Measurements from ENCODE around the gene B4GALT5. TPM values are rescaled to one million over a fixed set of nuclear protein-coding genes. Genes with fewer than 3 reads are reported as not detected.
A peak's percentile ranks its signal among the peaks of the same experiment; 100 is the strongest.

B4GALT5 gene
- polyA plus RNA-seq, 1 experiment: 32.5 TPM

DNA sequence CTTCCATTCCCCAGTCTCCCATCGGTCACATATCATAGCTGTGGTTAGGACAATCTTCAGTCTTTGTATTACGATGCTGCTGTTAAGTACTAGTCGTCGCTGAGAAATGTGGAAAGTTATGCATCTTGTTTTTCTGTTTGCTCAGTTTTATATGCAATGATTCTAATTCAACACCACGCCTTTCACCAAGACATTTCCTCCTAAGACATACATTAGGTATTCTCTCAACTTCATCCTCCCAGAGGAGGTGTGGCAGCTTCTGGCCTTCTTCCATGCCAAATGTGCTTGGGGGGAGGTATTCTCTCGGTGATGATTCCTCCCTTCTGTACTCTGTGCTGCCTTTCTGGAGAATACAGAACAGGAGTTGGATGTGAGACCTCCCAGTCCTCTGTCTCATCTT, 66.1 kb downstream of the B4GALT5 start:
- Histone ChIP-seq H3K9me3 (ENCODE audit: control insufficient read depth, insufficient read depth, low read length) (no peaks in the 10 kb centered on the region), H3K27ac (ENCODE audit: low read depth, low read length) (no peak overlapping the region), H3K27me3 (ENCODE audit: control insufficient read depth, insufficient read depth, low read length) (no peaks in the 10 kb centered on the region), H3K4me3 (ENCODE audit: low read depth, low read length) (no peak overlapping the region)
- ChIA-PET POLR2A (no interaction called here), CTCF (interaction anchor here (0.6 kb wide), 1 partner anchor 44 kb away, joined by 3 read pairs; no protein-coding TSS in a partner anchor)
- no peak for TF ChIP-seq CTCF (IDR thresholded peaks at IDR 0.05; ENCODE audit: low read depth, low read length)
- DNase-seq (ENCODE audit: low read depth, low spot score): no peak

- ChIA-PET CTCF (interaction anchor here (3.0 kb wide), 1 partner anchor 199 kb away, joined by 14 read pairs; no protein-coding TSS in a partner anchor), POLR2A (no interaction called here)
- TF ChIP-seq CTCF (IDR thresholded peaks at IDR 0.05; ENCODE audit: low read depth, low read length): no peak
- no peaks in the 10 kb centered on the region for H3K27me3 ChIP-seq (ENCODE audit: control insufficient read depth, insufficient read depth, low read length)
- no peaks in the 10 kb centered on the region for H3K9me3 ChIP-seq (ENCODE audit: control insufficient read depth, insufficient read depth, low read length)
- no peak for DNase-seq (ENCODE audit: low read depth, low spot score)
- no peak overlapping the region for H3K27ac ChIP-seq (ENCODE audit: low read depth, low read length)
- H3K4me3 ChIP-seq (ENCODE audit: low read depth, low read length): no peak overlapping the region
Observed at GRCh38 chr20:49646528-49646927, 67.2 kb downstream of the B4GALT5 start.

- CTCF ChIA-PET: interaction anchor here (3.0 kb wide), 1 partner anchor 200 kb away, joined by 14 read pairs; no protein-coding TSS in a partner anchor
Observed at GRCh38 chr20:49646126-49646525, 67.6 kb downstream of the B4GALT5 start.

GRCh38 chr20:49644980-49645565, 68.6 kb downstream of the B4GALT5 start:
- no peak for DNase-seq (ENCODE audit: low read depth, low spot score)
- Histone ChIP-seq H3K9me3 (ENCODE audit: control insufficient read depth, insufficient read depth, low read length) (no peaks in the 10 kb centered on the region), H3K27me3 (ENCODE audit: control insufficient read depth, insufficient read depth, low read length) (no peaks in the 10 kb centered on the region), H3K4me3 (ENCODE audit: low read depth, low read length) (no peak overlapping the region), H3K27ac (ENCODE audit: low read depth, low read length) (no peak overlapping the region)
- ChIA-PET CTCF (interaction anchor here (3.0 kb wide), 1 partner anchor 201 kb away, joined by 14 read pairs; no protein-coding TSS in a partner anchor), POLR2A (no interaction called here)
- TF ChIP-seq CTCF (IDR thresholded peaks at IDR 0.05; ENCODE audit: low read depth, low read length): no peak

More at GRCh38 chr20:49646126-49646525, 67.6 kb downstream of the B4GALT5 start:
- no peaks in the 10 kb centered on the region for H3K27me3 ChIP-seq (ENCODE audit: control insufficient read depth, insufficient read depth, low read length)
- no peak for TF ChIP-seq CTCF (IDR thresholded peaks at IDR 0.05; ENCODE audit: low read depth, low read length)
- peak overlapping the region; percentile 58 for H3K27ac ChIP-seq (ENCODE audit: low read depth, low read length)
- no peak overlapping the region for H3K4me3 ChIP-seq (ENCODE audit: low read depth, low read length)
- POLR2A ChIA-PET: no interaction called here
- peak; percentile 42 for DNase-seq (ENCODE audit: low read depth, low spot score)
- no peaks in the 10 kb centered on the region for H3K9me3 ChIP-seq (ENCODE audit: control insufficient read depth, insufficient read depth, low read length)

DNA sequence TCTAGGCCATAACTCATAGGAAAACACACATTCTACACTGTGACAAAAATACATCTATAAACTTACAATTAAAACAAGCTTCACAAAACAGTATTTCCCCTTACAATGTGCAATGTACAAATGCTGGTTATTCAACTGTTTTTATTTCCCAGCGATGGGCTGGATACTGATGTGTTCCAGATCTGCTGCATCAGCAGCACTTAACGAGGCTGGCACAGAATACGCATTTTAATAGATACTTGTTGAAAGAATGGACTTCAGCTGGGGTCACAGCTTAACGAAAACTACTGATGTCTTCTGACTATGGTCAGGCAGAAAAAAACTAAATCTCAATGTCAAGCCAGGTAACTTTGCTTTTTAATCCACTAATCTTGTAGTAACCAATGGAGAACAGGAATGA, 70.9 kb downstream of the B4GALT5 start:
- CTCF ChIA-PET: interaction anchor here (1.4 kb wide), 1 partner anchor 203 kb away, joined by 5 read pairs; no protein-coding TSS in a partner anchor
- no peaks in the 10 kb centered on the region for H3K9me3 ChIP-seq (ENCODE audit: control insufficient read depth, insufficient read depth, low read length)
- POLR2A ChIA-PET: no interaction called here
- no peak for TF ChIP-seq CTCF (IDR thresholded peaks at IDR 0.05; ENCODE audit: low read depth, low read length)
- H3K27ac ChIP-seq (ENCODE audit: low read depth, low read length): no peak overlapping the region
- no peak for DNase-seq (ENCODE audit: low read depth, low spot score)
- no peaks in the 10 kb centered on the region for H3K27me3 ChIP-seq (ENCODE audit: control insufficient read depth, insufficient read depth, low read length)
- no peak overlapping the region for H3K4me3 ChIP-seq (ENCODE audit: low read depth, low read length)
